ENCODE data around the gene CAPN8.

The CAPN8 gene

GRCh38 chr1:223712194-223712849 is 46.8 kb upstream of the CAPN8 start, which contains the start of gene CAPN2:
CAPN2 (plus strand) TSS chr1:223712539; CDS start chr1:223712641, 102 bp downstream.
- peak; percentile 78 for DNase-seq (ENCODE audit: extremely low read depth, insufficient read length)
- Histone ChIP-seq H3K27me3 (replicated peaks; ENCODE audit: control insufficient read depth, insufficient read depth, low read length) (no peaks in the 10 kb centered on the region; the same call in 1 of the 2 replicates), H3K4me3 (replicated peaks; ENCODE audit: low read depth, low read length) (peak within 1 kb of the TSS; percentile 89), H3K36me3 (ENCODE audit: control insufficient read depth, insufficient read depth, low read length) (no peaks in the 10 kb centered on the region; the same call in 1 of the 2 replicates)
- TF ChIP-seq, protein P1, sequence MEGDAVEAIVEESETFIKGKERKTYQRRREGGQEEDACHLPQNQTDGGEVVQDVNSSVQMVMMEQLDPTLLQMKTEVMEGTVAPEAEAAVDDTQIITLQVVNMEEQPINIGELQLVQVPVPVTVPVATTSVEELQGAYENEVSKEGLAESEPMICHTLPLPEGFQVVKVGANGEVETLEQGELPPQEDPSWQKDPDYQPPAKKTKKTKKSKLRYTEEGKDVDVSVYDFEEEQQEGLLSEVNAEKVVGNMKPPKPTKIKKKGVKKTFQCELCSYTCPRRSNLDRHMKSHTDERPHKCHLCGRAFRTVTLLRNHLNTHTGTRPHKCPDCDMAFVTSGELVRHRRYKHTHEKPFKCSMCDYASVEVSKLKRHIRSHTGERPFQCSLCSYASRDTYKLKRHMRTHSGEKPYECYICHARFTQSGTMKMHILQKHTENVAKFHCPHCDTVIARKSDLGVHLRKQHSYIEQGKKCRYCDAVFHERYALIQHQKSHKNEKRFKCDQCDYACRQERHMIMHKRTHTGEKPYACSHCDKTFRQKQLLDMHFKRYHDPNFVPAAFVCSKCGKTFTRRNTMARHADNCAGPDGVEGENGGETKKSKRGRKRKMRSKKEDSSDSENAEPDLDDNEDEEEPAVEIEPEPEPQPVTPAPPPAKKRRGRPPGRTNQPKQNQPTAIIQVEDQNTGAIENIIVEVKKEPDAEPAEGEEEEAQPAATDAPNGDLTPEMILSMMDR (IDR thresholded peaks at IDR 0.05; ENCODE audit: insufficient read depth, low read length, poor library complexity, severe bottlenecking): peak; percentile 47

GRCh38 chr1:223711747-223712193 is 46.3 kb upstream of the CAPN8 start:
- H3K27me3 ChIP-seq (replicated peaks; ENCODE audit: control insufficient read depth, insufficient read depth, low read length): no peaks in the 10 kb centered on the region; the same call in 1 of the 2 replicates
- no peaks in the 10 kb centered on the region; the same call in 1 of the 2 replicates for H3K36me3 ChIP-seq (ENCODE audit: control insufficient read depth, insufficient read depth, low read length)
- TF ChIP-seq, protein P1 (IDR thresholded peaks at IDR 0.05; ENCODE audit: insufficient read depth, low read length, poor library complexity, severe bottlenecking): no peak
- no peak for DNase-seq (ENCODE audit: extremely low read depth, insufficient read length)
- H3K4me3 ChIP-seq (replicated peaks; ENCODE audit: low read depth, low read length): peak overlapping the region; percentile 89

DNA sequence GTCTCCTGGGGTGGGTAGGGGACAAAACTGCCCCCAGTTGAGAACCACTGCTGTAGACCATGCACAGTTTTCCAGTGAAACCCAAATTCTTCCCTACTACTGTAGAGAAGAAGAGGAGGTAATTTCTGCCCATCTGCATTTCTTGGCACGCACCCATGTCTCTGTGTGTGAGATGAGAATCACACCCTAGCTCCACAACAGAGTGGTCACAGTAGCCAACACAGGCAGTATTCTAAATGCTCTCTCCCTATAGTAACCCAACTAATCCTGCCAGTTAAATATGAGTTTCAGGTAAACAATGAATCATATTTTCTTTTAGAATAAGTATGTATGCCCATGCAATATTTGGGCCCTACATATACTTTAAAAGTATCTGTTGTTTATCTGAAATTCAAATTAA is 45.7 kb upstream of the CAPN8 start:
- no peak for DNase-seq (ENCODE audit: extremely low read depth, insufficient read length)
- Histone ChIP-seq H3K36me3 (ENCODE audit: control insufficient read depth, insufficient read depth, low read length) (no peaks in the 10 kb centered on the region; the same call in 1 of the 2 replicates), H3K4me3 (replicated peaks; ENCODE audit: low read depth, low read length) (no peak overlapping the region), H3K27me3 (replicated peaks; ENCODE audit: control insufficient read depth, insufficient read depth, low read length) (no peaks in the 10 kb centered on the region; the same call in 1 of the 2 replicates)
- TF ChIP-seq, protein P1 (IDR thresholded peaks at IDR 0.05; ENCODE audit: insufficient read depth, low read length, poor library complexity, severe bottlenecking): no peak

- Histone ChIP-seq H3K4me3 (replicated peaks; ENCODE audit: low read depth, low read length) (no peak overlapping the region), H3K27me3 (replicated peaks; ENCODE audit: control insufficient read depth, insufficient read depth, low read length) (no peaks in the 10 kb centered on the region; the same call in 1 of the 2 replicates), H3K36me3 (ENCODE audit: control insufficient read depth, insufficient read depth, low read length) (no peaks in the 10 kb centered on the region)
- TF ChIP-seq, protein P1 (IDR thresholded peaks at IDR 0.05; ENCODE audit: insufficient read depth, low read length, poor library complexity, severe bottlenecking): no peak
- no peak for DNase-seq (ENCODE audit: extremely low read depth, insufficient read length)
Measured at GRCh38 chr1:223710179-223711133, 45.0 kb upstream of the CAPN8 start.

DNA sequence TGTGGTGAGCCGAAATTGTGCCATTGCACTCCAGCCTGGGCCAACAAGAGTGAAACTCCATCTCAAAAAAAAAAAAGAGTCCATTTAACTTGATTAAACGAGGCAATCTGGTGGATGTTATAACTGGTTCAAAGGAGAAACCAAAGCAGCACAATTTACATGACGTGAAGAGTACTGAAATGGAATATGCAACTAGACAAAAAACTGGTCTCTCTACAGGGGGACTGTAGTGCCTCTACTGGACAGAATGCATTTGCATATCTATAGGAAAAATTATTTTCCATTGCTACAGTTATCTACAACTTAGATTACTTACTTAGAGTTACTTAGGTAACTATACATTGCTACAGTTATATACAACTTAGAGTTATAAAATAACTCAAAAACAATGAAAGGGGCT is 44.1 kb upstream of the CAPN8 start:
- Histone ChIP-seq H3K4me3 (replicated peaks; ENCODE audit: low read depth, low read length) (no peak overlapping the region), H3K36me3 (ENCODE audit: control insufficient read depth, insufficient read depth, low read length) (no peaks in the 10 kb centered on the region), H3K27me3 (replicated peaks; ENCODE audit: control insufficient read depth, insufficient read depth, low read length) (no peaks in the 10 kb centered on the region; the same call in 1 of the 2 replicates)
- no peak for DNase-seq (ENCODE audit: extremely low read depth, insufficient read length)
- TF ChIP-seq, protein P1 (IDR thresholded peaks at IDR 0.05; ENCODE audit: insufficient read depth, low read length, poor library complexity, severe bottlenecking): no peak

Measured in GM06990 (cell line).